NB4 (cell line): Measurements from ENCODE around the gene ATRNL1.

ENCODE experiments used
- DNase-seq: peaks from one replicate; pipeline ENCODE4 v3.0.0; 2010; ENCODE audit warnings: low read depth
- H3K4me3 ChIP-seq: one replicate; pipeline ENCODE4 v1.5.1; 2011; ENCODE audit warnings: mild to moderate bottlenecking, low read depth, low read length, moderate library complexity
- CTCF ChIP-seq: IDR thresholded peaks from one replicate; pipeline ENCODE4 v1.5.1; 2012; ENCODE audit warnings: low read depth, low read length
- MAX ChIP-seq: IDR thresholded peaks from 2 replicates; pipeline ENCODE4 v1.6.1; 2011; ENCODE audit warnings: low read depth, low read length
- MYC ChIP-seq: IDR thresholded peaks from 2 replicates; pipeline ENCODE4 v1.6.1; 2011; ENCODE audit warnings: low read depth, low read length
- POLR2A ChIP-seq: IDR thresholded peaks from 2 replicates; pipeline ENCODE4 v1.6.1; 2011; ENCODE audit warnings: mild to moderate bottlenecking; ENCODE audit not compliant: insufficient read length; ENCODE audit errors: extremely low read depth

Gene ATRNL1

GRCh38 chr10:115052728-115053127 lies 40.4 kb upstream of the ATRNL1 start:
- H3K4me3 ChIP-seq: no peak overlapping the region
- no peak for TF ChIP-seq MAX
- TF ChIP-seq MYC: no peak
- TF ChIP-seq POLR2A: no peak
- TF ChIP-seq CTCF: no peak
- no peak for DNase-seq

GRCh38 chr10:115056186-115056585 lies 37.0 kb upstream of the ATRNL1 start:
- H3K4me3 ChIP-seq: no peak overlapping the region
- TF ChIP-seq POLR2A (no peak), MYC (no peak), MAX (no peak), CTCF (no peak)
- no peak for DNase-seq

GRCh38 chr10:115059301-115059898 lies 33.8 kb upstream of the ATRNL1 start:
- H3K4me3 ChIP-seq: no peak overlapping the region
- DNase-seq: no peak
- no peak for TF ChIP-seq CTCF
- no peak for TF ChIP-seq MAX
- no peak for TF ChIP-seq POLR2A
- no peak for TF ChIP-seq MYC

- TF ChIP-seq MAX (no peak), CTCF (no peak), MYC (no peak), POLR2A (no peak)
- no peak overlapping the region for H3K4me3 ChIP-seq
- DNase-seq: no peak
Observed at GRCh38 chr10:115063701-115064658, 29.2 kb upstream of the ATRNL1 start.

- no peak for DNase-seq
- H3K4me3 ChIP-seq: no peak overlapping the region
- TF ChIP-seq CTCF (no peak), POLR2A (no peak), MAX (no peak)
Observed at GRCh38 chr10:115065801-115066200, 27.4 kb upstream of the ATRNL1 start.
